ENCODE results near the gene HDAC4. TPM values are rescaled to one million over a fixed set of nuclear protein-coding genes. Genes with fewer than 3 reads are reported as not detected.

Gene HDAC4
- total RNA-seq, 1 experiment from 2014 or later, result 32.0 TPM

- H3T11ph ChIP-seq (ENCODE audit: low read length), result no peak overlapping the region
- H4K5ac ChIP-seq (ENCODE audit: insufficient read length, low read depth, low read length), result no peak overlapping the region
- H4K20me1 ChIP-seq (ENCODE audit: control insufficient read depth, insufficient read depth, insufficient read length), result no peaks in the 10 kb centered on the region
- no peak overlapping the region for H3K27ac ChIP-seq (ENCODE audit: insufficient read length, low read depth, low read length)
- H3K79me1 ChIP-seq (ENCODE audit: insufficient read depth, low read depth, low read length, poor library complexity, severe bottlenecking), result peaks cover 5% of the 10 kb centered on the region
- no peak overlapping the region for H2BK120ac ChIP-seq (ENCODE audit: low read depth, low read length, poor library complexity, severe bottlenecking)
- H2BK12ac ChIP-seq (ENCODE audit: insufficient read length, low read depth, low read length), result no peak overlapping the region
- H3K56ac ChIP-seq (ENCODE audit: insufficient read length, low read depth, low read length), result no peak overlapping the region
- no peak overlapping the region for H2BK20ac ChIP-seq (ENCODE audit: low read depth, low read length, poor library complexity, severe bottlenecking)
- Mint-ChIP-seq H3K9me3 (peaks cover 0 to 1% of the 10 kb centered on the region in 2 experiments; a peak in 1 of 5 replicates), H3K36me3 (ENCODE audit: insufficient read depth in 1 of 3, low read depth in 3 of 3) (no peaks in the 10 kb centered on the region; a peak in 1 of 7 replicates), H3K27ac (peak overlapping the region in 2 of 3 experiments; percentile 59 to 74; a peak in 2 of 7 replicates), H3K4me1 (peaks cover 49 to 61% of the 10 kb centered on the region in 2 experiments), H3K4me3 (no peak overlapping the region), H3K27me3 (ENCODE audit: low read depth) (no peaks in the 10 kb centered on the region)
- no peak overlapping the region for H2AK5ac ChIP-seq (ENCODE audit: insufficient read length, low read length)
- no peak overlapping the region for H2AFZ ChIP-seq (ENCODE audit: low read length)
- H3K9ac ChIP-seq (ENCODE audit: extremely low read depth, insufficient read length, low read length), result no peak overlapping the region
- H3K18ac ChIP-seq (ENCODE audit: insufficient read length, low read depth, low read length), result no peak overlapping the region
- H3K4ac ChIP-seq (ENCODE audit: low read depth, low read length), result no peak overlapping the region
- no peak for TF ChIP-seq CTCF (conservative IDR thresholded peaks at IDR 0.05)
- DNase-seq, result no peak
- no peak overlapping the region for H3K4me2 ChIP-seq (ENCODE audit: insufficient read depth, insufficient read length, low read length)
- no peaks in the 10 kb centered on the region for H3K27me3 ChIP-seq (ENCODE audit: insufficient read depth, low read length)
- no peaks in the 10 kb centered on the region for H3K23me2 ChIP-seq (ENCODE audit: insufficient read length, low read depth, low read length, poor library complexity, severe bottlenecking)
- H2BK15ac ChIP-seq (ENCODE audit: low read depth, low read length), result no peak overlapping the region
- no peak overlapping the region for H3K14ac ChIP-seq (ENCODE audit: insufficient read depth, low read length)
- no peaks in the 10 kb centered on the region; the same call in 1 of the 2 replicates for H3K4me1 ChIP-seq (ENCODE audit: insufficient read depth, low read length)
- no peak overlapping the region for H2BK5ac ChIP-seq (ENCODE audit: insufficient read length, low read length)
- no peak overlapping the region for H4K8ac ChIP-seq (replicated peaks; ENCODE audit: insufficient read length, low read depth, low read length)
- H3K23ac ChIP-seq (ENCODE audit: insufficient read length, low read depth, low read length), result no peak overlapping the region
- H3K9me3 ChIP-seq (ENCODE audit: control insufficient read depth, low read depth, low read length), result no peaks in the 10 kb centered on the region
- H3K79me2 ChIP-seq (ENCODE audit: insufficient read depth, low read length), result peaks cover 1% of the 10 kb centered on the region; the same call in 1 of the 2 replicates
- no CpG with 5 or more reads among the region's 13 CpGs for WGBS (ENCODE audit: extremely low coverage, insufficient read length, low lambda C conversion rate)
- H4K91ac ChIP-seq (ENCODE audit: insufficient read length, low read depth, low read length), result no peak overlapping the region
These were observed 176.6 kb downstream of the HDAC4 start for GRCh38 chr2:239224199-239224570.
